Muscle layer of duodenum (tissue), 2 donors: ENCODE measurements around the gene GMPS.

Source experiments
- H3K27ac ChIP-seq: one replicate; pipeline ENCODE4 v1.7.0; 2013; ENCODE audit warnings: mild to moderate bottlenecking, low read length
- H3K27me3 ChIP-seq: one replicate; pipeline ENCODE4 v1.7.0; 2013; ENCODE audit warnings: low read depth, mild to moderate bottlenecking, control low read depth, low read length
- H3K36me3 ChIP-seq, 2 donors: one replicate each; pipeline ENCODE4 v1.7.0; 2013; ENCODE audit warnings: low read length in 2 of 2, control low read depth in 1 of 2, mild to moderate bottlenecking in 1 of 2; ENCODE audit not compliant: insufficient read depth in 2 of 2, control insufficient read depth in 1 of 2
- H3K4me1 ChIP-seq, 2 donors: one replicate each; pipeline ENCODE4 v1.7.0; 2013; ENCODE audit warnings: low read length in 2 of 2, mild to moderate bottlenecking in 2 of 2, control low read depth in 1 of 2, moderate library complexity in 1 of 2; ENCODE audit not compliant: insufficient read depth in 2 of 2, control insufficient read depth in 1 of 2
- H3K4me3 ChIP-seq, 2 donors: one replicate each; pipeline ENCODE4 v1.7.0; 2013; ENCODE audit warnings: low read length in 2 of 2, low read depth in 1 of 2, mild to moderate bottlenecking in 1 of 2
- H3K9me3 ChIP-seq, 2 donors: one replicate each; pipeline ENCODE4 v1.7.0; 2013; ENCODE audit warnings: low read length in 2 of 2, control low read depth in 1 of 2, mild to moderate bottlenecking in 1 of 2; ENCODE audit not compliant: control insufficient read depth in 1 of 2
- donor health status: healthy.

Gene GMPS

DNA sequence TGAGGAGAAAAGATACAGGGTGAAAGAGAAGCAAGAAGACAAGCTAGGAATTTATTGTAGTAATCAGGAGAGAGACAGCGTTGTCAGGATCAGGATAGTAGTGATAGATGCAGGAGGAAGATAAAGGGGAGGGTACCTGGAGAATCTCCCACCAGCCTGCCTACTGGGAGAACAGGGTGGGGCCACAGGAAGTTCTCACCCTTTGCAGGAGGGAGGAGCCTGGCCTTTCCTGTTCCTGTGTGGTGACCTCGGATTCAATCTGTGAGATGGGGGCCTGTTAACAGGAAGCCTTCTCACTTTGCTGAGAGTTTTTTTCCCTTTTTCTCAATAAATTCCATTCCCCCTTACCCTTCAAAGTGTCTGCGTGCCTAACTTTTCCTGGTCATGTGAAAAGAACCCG lies 37.6 kb downstream of the GMPS start:
- peaks cover 16 to 26% of the 10 kb centered on the region in 2 donors for H3K36me3 ChIP-seq
- no peaks in the 10 kb centered on the region for H3K27me3 ChIP-seq
- H3K9me3 ChIP-seq, result no peaks in the 10 kb centered on the region
- H3K27ac ChIP-seq, result no peak overlapping the region
- no peak overlapping the region for H3K4me3 ChIP-seq
- H3K4me1 ChIP-seq, result peaks cover 0 to 5% of the 10 kb centered on the region in 2 donors

DNA sequence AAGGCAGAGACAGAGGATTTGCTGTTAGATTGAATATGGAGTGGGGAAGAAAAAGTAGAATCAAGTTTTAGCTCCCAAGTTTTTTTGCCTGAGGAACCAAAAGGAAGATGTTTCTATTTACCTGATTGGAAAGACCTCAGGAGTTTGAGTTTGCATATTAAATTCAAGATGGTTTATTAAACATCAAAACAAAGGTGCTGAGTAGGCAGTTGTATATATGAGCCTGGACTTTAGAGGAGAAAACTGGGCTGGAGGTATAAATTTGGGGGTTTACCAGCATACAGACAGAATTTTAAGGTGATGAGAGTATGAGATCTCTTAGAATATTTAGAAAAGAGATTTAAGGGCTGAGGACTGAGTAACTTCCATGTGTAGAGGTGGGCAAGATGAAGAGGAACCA lies 38.2 kb downstream of the GMPS start:
- H3K9me3 ChIP-seq, result no peaks in the 10 kb centered on the region
- no peak overlapping the region for H3K4me3 ChIP-seq
- peaks cover 0 to 5% of the 10 kb centered on the region in 2 donors for H3K4me1 ChIP-seq
- H3K27ac ChIP-seq, result no peak overlapping the region
- peaks cover 16 to 28% of the 10 kb centered on the region in 2 donors for H3K36me3 ChIP-seq
- no peaks in the 10 kb centered on the region for H3K27me3 ChIP-seq

DNA sequence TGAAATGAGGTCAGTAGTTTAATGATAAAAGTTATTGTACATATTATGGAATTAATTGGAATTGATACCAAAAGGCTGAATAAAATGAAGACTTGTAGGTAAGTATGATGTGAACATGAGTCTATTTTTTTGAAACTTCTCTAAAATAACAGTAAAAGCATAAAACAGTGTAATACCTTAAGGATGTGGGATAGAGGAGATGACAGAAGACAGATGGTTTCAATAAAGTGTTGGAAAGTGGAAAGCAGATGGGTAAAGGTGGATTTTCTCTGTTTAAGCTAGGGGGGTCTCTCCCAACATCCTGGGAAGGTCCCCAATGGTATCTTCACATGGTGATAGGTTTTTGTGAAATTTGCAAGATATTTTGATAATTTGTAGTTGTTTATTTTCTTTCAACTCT lies 41.6 kb downstream of the GMPS start:
- Histone ChIP-seq H3K4me1 (peaks cover 0 to 5% of the 10 kb centered on the region in 2 donors), H3K4me3 (no peak overlapping the region), H3K27me3 (no peaks in the 10 kb centered on the region), H3K27ac (no peak overlapping the region), H3K36me3 (peaks cover 24 to 45% of the 10 kb centered on the region in 2 donors), H3K9me3 (no peaks in the 10 kb centered on the region)

DNA sequence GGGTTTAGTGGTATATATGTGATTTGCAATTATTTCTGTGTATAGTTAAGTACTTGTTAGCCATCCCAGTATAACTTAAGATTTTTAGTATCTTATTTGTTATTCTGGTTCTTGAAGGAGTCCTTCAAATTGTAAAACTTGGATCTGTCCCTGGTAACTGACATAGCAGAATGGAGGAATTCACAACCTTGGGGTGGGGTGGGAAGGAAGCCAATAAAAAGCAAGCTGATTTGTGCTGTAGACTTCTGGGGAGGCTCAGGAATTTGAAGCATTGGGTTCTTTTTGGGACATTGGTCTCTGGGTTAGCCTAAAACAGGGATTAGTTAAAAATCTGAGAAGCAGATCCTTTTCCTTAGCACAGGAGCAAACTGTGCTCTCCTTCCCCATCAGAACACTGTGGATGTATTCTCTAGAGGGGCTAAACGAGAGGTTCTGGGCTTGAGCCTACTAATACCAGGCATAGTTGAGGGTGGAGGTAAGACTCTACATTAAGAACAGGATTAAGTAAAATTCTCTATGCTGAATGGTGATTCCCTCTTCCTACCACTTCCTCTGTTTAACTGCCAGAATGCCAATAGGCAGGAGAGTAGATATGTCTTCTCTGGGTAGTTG lies 42.2 kb downstream of the GMPS start:
- Histone ChIP-seq H3K4me1 (peaks cover 0 to 5% of the 10 kb centered on the region in 2 donors), H3K27ac (no peak overlapping the region), H3K4me3 (no peak overlapping the region), H3K36me3 (peaks cover 24 to 46% of the 10 kb centered on the region in 2 donors), H3K9me3 (no peaks in the 10 kb centered on the region), H3K27me3 (no peaks in the 10 kb centered on the region)

DNA sequence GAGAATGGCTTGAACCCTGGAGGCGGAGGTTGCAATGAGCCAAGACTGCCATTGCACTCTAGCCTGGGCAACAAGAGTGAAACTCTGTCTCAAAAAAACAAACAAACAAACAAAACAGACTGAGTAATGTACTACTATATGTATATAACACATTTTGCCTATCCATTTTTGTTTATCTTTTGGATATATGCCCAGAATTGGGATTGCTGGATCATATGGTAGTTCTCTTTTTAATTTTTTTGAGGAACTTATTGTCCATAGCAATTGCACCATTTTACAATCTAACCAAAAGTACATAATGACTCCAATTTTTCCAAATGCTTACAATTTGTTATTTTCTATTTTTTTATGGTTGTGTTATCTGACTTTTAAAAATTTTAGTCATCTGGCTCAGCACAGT lies 47.3 kb downstream of the GMPS start:
- peaks cover 17 to 46% of the 10 kb centered on the region in 2 donors for H3K36me3 ChIP-seq

DNA sequence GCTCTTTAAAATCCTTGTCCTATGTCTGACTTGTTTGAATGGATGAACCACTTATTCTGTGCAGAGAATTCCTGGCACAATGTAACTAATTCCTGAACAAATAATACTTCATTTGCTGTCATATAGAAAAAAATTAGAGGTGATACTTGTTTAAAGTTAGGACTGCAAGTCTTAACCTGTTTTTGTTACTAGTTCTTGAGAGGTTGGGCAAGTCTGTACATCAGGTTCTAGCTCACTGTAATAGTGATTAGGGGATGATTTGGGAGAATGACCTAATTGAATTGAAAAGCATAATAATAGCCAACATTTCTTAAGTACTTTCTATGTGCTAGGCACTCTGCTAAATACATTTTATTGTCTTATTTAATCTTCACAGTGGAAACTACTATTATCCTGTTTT lies 49.3 kb downstream of the GMPS start:
- no peak overlapping the region for H3K4me3 ChIP-seq
- H3K27me3 ChIP-seq, result no peaks in the 10 kb centered on the region
- no peak overlapping the region for H3K27ac ChIP-seq
- H3K9me3 ChIP-seq, result no peaks in the 10 kb centered on the region
- H3K36me3 ChIP-seq, result peaks cover 19 to 47% of the 10 kb centered on the region in 2 donors
- H3K4me1 ChIP-seq, result no peaks in the 10 kb centered on the region

More for the DNA sequence above, 47.3 kb downstream of the GMPS start:
- Histone ChIP-seq H3K27me3 (no peaks in the 10 kb centered on the region), H3K4me1 (no peaks in the 10 kb centered on the region), H3K27ac (no peak overlapping the region), H3K9me3 (no peaks in the 10 kb centered on the region), H3K4me3 (no peak overlapping the region)

DNA sequence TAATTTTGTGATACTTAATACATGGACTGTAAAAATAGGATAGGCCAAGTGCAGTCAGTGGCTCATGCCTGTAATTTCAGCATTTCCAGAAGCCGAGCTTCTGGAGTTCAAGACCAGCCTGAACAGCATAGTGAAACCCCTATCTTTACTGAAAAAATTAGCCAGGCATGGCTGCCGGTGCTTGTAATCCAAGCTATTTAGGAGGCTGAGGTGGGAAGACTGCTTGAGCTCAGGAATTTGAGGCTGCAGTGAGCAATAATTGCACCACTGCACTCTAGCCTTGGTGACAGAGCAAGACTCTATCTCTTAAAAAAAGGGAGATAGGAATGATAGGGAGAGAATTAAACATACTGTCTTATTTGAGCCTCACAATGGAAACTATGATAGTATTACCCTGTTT lies 51.0 kb downstream of the GMPS start:
- Histone ChIP-seq H3K27ac (no peak overlapping the region), H3K4me3 (no peak overlapping the region), H3K4me1 (no peaks in the 10 kb centered on the region), H3K27me3 (no peaks in the 10 kb centered on the region), H3K9me3 (no peaks in the 10 kb centered on the region), H3K36me3 (peaks cover 18 to 46% of the 10 kb centered on the region in 2 donors)

DNA sequence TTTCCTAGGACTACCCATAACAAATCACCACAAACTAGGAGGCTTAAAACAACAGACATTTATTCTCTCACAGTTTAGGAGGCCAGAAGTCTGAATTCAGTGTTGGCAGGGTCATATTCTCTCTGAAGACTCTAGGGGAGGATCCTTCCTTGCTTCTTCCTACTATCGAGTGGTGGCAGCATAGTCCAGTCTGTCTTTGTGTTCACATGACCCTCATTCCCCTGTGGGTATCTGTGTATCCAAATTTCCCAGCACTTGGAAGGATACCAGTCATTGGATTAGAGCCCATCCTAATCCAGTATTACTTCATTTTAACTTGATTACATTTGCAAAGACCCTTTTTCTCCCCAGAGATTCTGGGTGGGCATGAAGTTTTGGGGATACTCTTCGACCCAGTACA lies 63.8 kb downstream of the GMPS start:
- H3K27ac ChIP-seq, result no peak overlapping the region
- H3K4me1 ChIP-seq, result no peaks in the 10 kb centered on the region
- H3K4me3 ChIP-seq, result no peak overlapping the region
- no peaks in the 10 kb centered on the region for H3K9me3 ChIP-seq
- H3K36me3 ChIP-seq, result peaks cover 24 to 35% of the 10 kb centered on the region in 2 donors
- H3K27me3 ChIP-seq, result no peaks in the 10 kb centered on the region

DNA sequence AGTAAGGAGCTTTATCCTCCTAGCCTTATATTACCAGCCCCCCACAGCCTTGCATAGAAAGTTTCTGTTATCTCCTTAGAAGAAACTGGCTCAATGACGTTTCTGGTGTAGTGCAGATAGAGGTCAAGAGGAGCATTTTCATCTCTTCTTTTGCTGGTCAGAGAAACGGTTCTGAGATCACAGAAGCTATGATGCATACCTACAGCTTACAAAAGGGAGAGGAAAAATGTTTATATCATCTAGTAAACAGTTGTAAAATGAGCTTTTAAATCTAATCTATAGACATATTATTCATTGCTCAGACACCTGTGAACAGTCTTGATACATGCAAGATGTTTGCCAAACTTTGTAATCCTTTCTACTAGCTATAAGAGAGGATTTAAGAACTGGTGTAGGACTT lies 68.0 kb downstream of the GMPS start:
- Histone ChIP-seq H3K9me3 (no peaks in the 10 kb centered on the region), H3K4me3 (no peak overlapping the region), H3K36me3 (peaks cover 31 to 35% of the 10 kb centered on the region in 2 donors), H3K27me3 (no peaks in the 10 kb centered on the region), H3K27ac (no peak overlapping the region), H3K4me1 (no peaks in the 10 kb centered on the region)

DNA sequence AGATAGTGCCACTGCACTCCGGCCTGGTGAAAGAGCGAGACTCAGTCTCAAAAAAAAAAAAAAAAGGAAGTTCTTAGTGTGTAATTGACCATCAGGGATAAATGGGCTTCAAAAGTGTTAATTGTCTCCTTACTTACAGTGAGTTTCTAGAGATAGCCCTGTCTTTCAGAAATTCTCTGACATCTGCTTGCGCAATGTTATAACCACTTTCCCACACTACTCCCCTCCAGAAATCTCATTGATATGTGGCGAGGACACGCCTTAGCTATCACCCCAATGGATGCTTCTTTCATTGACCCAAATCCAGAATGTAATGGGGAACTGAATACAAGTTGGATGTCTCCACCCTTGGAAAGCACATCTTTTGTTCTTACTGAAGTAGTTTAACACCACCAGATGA lies 70.9 kb downstream of the GMPS start:
- no peak overlapping the region for H3K4me3 ChIP-seq
- H3K27me3 ChIP-seq, result no peaks in the 10 kb centered on the region
- peaks cover 15 to 16% of the 10 kb centered on the region in 2 donors for H3K36me3 ChIP-seq
- no peaks in the 10 kb centered on the region for H3K9me3 ChIP-seq
- no peaks in the 10 kb centered on the region for H3K4me1 ChIP-seq
- no peak overlapping the region for H3K27ac ChIP-seq

DNA sequence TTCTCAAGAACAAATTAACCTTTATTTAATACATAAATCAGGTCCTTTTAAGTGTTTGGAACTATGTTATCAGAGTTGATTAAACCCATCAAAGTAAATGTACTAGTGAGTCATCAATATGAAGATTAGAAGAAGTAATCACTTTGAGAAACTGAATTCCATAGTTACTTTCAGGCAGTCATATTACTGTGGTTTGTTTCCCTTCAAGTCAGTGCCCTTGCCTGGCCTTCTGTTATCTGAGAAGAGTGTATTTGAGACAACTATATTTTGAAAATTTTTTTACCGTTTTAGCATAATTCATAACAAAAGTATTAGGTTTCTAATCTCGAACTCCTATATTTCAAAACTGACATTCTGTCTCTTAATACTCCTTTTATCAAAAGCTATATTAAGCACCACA lies 73.6 kb downstream of the GMPS start:
- no peak overlapping the region for H3K4me3 ChIP-seq
- H3K4me1 ChIP-seq, result no peaks in the 10 kb centered on the region
- H3K36me3 ChIP-seq, result peaks cover 0 to 7% of the 10 kb centered on the region in 2 donors
- no peaks in the 10 kb centered on the region for H3K9me3 ChIP-seq
- H3K27me3 ChIP-seq, result no peaks in the 10 kb centered on the region
- no peak overlapping the region for H3K27ac ChIP-seq

DNA sequence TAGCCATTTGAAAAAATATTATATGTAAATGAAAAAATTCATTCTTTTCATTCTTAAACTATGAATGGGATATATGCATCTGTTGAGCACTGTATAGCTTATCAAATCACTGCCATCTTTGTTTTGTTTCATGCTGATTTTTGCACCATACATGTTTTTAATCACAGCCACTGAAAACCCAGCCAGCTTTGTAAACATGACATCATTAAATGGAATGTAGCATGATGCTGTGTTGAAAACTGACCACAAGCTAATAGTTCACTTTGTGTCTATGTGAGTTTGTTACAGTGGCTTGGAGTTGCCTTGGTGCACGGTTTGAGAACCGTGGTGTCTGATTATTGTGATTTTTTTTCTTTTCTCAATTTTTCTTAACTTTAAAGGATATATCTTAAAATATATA lies 75.7 kb downstream of the GMPS start:
- Histone ChIP-seq H3K36me3 (peaks cover 0 to 4% of the 10 kb centered on the region in 2 donors), H3K27me3 (no peaks in the 10 kb centered on the region), H3K27ac (no peak overlapping the region)

More for the DNA sequence above, 75.7 kb downstream of the GMPS start:
- no peaks in the 10 kb centered on the region for H3K9me3 ChIP-seq
- H3K4me1 ChIP-seq, result no peaks in the 10 kb centered on the region
- H3K4me3 ChIP-seq, result no peak overlapping the region
